CD4-positive, alpha-beta T cell treated with Interleukin-6 at 100 ng/mL for 8 hours (primary cell): Measurements from ENCODE around the gene LYPLA2.

Experiments
- DNase-seq: peaks from one replicate; pipeline ENCODE4 v3.0.0-alpha.2; 2020; ENCODE audit warnings: mixed read lengths, low spot score

LYPLA2 gene

DNA sequence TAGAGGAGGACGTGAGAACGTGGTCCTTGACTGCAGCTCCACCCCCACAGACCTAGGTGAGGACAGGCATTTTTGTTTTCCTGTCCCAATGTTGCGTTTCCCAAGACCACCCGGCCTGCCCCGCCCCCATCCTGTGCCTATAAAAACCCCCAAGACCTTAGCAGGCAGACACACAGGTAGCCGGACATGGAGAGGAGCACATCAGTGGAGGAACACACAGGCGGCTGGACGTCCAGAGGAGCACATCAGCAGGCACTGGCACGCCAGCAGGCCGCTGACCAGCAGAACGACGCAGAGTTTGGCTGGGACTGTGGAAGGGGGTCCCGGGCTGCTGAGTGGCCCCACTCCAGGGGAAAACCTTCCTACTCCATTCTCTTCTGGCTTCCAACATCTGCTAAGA lies 47.0 kb downstream of the LYPLA2 start:
- no peak for DNase-seq

DNA sequence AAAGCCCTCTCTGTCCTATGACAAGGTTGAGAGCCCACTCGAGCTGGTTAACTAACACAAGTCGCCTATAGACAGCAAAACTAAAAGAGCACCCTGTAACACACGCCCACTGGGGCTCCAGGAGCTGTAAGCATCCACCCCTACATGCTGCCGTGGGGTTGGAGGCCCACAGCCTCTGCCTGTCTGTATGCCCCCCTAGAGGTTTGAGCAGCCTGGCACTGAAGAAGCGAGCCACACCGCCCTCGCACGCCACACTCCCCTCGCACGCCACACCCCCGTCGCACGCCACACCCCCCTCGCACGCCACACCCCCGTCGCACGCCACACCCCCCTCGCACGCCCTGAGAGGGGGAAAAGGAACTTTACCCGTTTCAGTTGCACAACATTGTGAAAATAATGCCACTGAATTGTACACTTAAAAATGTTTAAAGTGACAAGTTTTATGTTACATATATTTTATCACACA lies 47.5 kb downstream of the LYPLA2 start:
- peak; percentile 70 for DNase-seq

DNA sequence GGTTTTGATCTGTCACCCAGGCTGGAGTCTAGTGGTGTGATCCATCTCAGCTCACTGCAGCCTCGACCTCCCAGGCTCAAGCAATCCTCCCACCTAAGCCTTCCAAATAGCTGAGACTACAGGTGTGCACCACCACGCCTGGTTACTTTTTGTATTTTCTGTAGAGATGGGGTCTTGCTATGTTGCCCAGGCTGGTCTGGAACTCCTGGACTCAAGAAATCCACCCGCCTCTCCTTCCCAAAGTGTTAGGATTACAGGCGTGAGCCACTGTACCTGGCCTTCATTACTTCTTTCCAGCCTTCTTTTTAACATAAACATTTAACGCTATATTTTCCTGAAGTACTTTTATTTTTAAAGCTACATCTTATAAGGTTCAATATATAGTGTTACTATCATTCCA lies 52.7 kb downstream of the LYPLA2 start:
- DNase-seq: no peak
